GM12865 (cell line): ENCODE data around the gene MTCH1.

ENCODE experiments used
- DNase-seq: peaks from one replicate; pipeline ENCODE4 v3.0.0; 2010; ENCODE audit warnings: low read depth
- H3K4me3 ChIP-seq: 2 replicates; pipeline ENCODE4 v1.5.1; 2011; ENCODE audit warnings: mild to moderate bottlenecking, low read depth, low read length, control low read depth
- TF ChIP-seq, protein P1 (sequence below): IDR thresholded peaks from 2 replicates; pipeline ENCODE4 v1.5.1; 2011; ENCODE audit warnings: low read length, control low read depth, low read depth, inconsistent platforms; ENCODE audit not compliant: insufficient read depth; ENCODE audit errors: missing control alignments

Gene MTCH1

DNA sequence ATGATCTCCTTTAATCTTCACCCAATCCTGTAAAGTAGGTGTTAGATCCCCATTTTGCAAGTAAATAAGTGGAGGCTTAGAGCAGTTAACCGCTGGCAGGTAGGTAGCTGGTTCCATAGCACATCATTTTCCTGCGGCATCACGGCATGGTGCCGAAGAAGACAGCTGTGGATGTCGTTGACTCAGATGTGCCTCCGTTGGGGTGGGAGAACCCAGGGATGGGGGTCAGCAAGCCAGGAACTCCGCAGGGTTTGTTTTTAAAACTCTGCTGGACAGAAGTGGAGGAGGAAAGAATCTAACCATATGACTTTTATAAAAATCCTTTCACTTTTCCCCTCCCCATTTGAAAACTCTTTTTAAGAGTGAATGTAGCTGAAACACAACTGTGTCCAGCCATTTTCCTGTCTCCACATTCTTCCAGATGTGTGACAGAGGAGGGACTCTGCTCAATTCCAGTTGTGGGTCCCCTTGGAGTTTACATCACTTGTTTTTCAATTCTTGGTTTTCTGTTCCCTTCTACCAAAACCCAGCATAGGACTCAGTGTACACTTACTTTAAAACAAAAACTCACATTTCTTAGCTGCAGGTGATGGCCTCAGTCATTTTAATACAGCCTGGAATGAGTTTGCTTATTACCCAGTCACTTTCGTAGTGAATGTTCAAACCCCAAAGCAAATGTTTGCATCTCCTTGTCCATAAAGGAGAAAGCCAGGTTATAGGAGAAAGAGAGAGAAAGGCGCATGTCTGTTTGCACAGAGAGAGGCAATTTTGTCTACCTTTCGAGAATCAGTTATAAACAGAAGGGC, 59.1 kb downstream of the MTCH1 start:
- no peak overlapping the region for H3K4me3 ChIP-seq
- DNase-seq: no peak
- TF ChIP-seq, protein P1, sequence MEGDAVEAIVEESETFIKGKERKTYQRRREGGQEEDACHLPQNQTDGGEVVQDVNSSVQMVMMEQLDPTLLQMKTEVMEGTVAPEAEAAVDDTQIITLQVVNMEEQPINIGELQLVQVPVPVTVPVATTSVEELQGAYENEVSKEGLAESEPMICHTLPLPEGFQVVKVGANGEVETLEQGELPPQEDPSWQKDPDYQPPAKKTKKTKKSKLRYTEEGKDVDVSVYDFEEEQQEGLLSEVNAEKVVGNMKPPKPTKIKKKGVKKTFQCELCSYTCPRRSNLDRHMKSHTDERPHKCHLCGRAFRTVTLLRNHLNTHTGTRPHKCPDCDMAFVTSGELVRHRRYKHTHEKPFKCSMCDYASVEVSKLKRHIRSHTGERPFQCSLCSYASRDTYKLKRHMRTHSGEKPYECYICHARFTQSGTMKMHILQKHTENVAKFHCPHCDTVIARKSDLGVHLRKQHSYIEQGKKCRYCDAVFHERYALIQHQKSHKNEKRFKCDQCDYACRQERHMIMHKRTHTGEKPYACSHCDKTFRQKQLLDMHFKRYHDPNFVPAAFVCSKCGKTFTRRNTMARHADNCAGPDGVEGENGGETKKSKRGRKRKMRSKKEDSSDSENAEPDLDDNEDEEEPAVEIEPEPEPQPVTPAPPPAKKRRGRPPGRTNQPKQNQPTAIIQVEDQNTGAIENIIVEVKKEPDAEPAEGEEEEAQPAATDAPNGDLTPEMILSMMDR: no peak

DNA sequence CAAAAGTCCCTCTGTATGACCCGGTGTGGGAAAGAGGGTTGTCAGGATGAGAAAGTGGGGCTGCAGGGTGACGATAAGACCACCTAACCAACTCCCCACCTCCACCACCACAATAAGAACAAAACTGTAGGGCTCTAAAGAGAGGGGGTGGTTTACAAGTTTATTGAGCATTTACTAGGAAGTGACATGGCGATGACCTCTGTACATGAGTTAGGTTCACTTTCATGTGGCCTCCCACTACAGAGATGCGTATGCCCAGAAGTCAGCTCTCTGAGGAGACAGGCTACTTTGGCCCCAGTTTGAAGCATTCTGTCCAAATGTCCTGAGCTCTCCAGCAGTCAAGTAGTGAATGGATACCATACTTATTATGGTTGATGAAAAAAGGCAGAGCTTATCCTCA, 60.2 kb downstream of the MTCH1 start:
- peak; percentile 56 for DNase-seq
- no peak overlapping the region for H3K4me3 ChIP-seq
- TF ChIP-seq, protein P1: no peak

DNA sequence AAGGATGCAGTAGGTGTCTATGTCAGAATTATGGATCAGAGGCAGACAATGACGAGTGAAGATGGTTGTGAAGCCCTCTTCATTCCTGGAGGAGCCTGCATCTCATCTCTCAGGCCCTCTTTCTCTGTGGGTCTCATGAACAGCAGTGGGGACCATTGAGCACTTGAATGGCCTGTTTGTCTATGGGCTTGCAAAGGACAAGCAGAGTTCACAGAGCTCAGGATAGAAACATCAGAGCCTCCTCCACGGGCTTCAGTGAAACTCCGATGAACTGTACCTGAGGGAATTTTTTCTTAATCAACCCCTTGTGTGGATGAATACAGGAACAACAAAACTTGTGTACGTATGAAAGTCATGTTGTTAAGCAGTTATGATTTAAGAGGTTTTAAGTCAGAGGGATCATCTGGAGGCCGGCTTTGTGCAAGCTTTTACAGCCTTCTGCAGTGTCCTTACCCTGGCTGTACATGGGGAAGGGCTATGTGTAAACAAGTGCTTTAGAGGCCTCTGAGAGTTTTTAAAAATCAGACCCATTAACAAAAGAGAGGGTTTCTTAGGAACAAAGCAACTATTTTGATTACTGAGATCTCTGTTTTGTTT, 61.1 kb downstream of the MTCH1 start:
- TF ChIP-seq, protein P1: no peak

DNA sequence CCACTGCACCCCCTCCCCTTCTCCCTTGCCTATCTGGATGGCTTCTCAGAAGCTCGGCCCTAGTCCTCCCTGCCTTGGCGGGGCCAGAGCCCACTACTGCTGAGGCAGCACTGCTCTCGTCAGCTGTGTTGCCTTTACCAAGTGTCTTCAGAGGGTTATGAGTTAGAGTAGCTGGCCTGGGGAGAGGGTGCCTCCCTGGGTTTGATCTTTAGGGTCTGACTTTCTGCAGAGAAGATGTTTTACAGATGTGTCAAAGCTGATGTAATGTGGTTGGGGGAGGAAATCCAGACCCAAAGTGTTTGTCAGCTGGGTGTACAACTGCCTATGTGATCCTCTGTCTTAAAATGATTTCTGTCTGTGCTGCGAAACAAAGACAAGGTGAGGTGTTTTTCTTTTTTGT, 61.9 kb downstream of the MTCH1 start:
- TF ChIP-seq, protein P1: no peak

More for the DNA sequence above, 61.1 kb downstream of the MTCH1 start:
- DNase-seq: no peak
- H3K4me3 ChIP-seq: no peak overlapping the region

DNA sequence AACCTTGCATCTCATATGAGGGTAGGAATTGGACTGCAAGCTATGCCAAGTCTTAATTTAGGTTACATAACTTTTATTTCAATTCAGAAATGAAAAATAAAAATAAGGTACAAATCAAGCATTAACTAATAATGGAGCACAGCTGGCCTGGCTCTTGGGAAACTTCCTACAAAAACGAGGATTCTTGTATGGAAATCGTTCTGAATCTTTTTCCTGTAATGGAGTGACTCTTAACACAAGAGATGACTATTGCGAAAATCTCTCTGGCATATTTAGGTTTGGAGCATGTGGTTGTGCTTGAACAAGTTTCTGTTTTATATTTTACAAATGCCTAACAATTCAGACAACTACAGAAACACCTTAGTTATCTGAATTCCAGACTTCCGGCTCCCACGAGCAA, 65.5 kb downstream of the MTCH1 start:
- no peak for DNase-seq

More for the DNA sequence above, 61.9 kb downstream of the MTCH1 start:
- H3K4me3 ChIP-seq: no peak overlapping the region
- DNase-seq: no peak

DNA sequence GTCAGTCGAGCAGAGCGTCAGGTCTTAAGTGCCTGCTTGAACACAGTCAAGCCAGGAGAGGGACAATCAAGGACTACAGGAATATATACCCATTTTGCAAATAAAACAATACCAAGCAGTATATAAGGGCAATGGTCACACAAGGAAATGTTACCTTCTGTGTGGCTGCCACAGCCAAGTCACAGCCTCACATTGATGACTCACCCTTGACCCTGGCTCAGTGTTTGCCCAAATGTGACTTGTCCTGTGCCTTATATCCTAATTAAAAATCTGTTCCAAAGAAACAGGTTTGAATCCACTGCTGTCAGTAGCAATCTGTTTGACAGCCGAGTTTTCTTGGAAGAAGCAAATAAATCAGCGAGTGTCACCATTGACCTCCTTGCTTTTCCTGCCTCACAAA, 65.9 kb downstream of the MTCH1 start:
- no peak overlapping the region for H3K4me3 ChIP-seq
- DNase-seq: no peak
- TF ChIP-seq, protein P1: no peak

More for the DNA sequence above, 65.5 kb downstream of the MTCH1 start:
- H3K4me3 ChIP-seq: no peak overlapping the region
- TF ChIP-seq, protein P1: no peak
